GM21825 (cell line): ENCODE data around the gene AHI1.
"Not testable (repeated sequence)": the region's sequence is repeated elsewhere in the genome, so short reads cannot be mapped to it uniquely, and the experiment has no call there.

Experiments
- ATAC-seq: cut with Tn5 transposase; IDR thresholded peaks from one replicate; pipeline ENCODE4 v1.9.1; 2021; ENCODE audit warnings: mild to moderate bottlenecking, moderate library complexity; ENCODE audit not compliant: unreplicated experiment

The AHI1 gene

DNA sequence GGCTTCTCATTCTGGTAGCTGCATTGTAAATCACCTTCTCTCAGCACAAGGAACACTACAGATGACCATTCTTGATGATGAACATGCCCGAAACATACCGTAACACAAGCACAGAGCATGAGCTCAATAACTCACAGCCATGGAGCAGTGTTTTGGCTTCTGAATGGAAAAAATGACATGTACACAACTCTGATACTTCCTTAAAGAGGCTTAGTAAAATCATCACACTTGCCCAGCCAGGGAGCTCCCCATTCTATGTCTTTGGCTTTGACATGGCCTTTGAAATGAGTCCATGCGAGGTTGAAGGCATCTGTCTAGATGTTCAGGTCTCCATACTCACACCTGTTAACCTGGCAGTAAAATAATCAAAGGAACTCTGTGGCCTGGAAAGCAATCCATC lies 228.8 kb downstream of the AHI1 start:
- no peak for ATAC-seq

DNA sequence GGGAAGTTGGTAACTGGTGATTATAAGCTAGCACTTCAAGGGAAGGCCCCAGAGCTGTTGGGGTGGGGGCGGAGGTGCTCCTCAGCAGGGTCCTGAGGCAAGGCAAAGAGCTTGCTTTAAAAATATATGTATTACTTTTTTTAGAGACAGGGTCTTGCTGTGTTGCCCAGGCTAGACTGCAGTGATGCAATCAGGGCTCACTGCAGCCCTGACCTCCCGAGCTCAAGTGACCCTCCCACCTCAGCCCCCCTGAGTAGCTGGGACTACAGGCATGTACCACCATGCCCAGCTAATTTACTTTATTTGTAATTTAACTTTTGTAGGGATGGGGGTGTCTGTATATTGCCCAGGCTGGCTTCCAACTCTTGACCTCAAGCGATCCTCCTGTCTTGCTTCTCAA lies 229.3 kb downstream of the AHI1 start:
- no peak for ATAC-seq

DNA sequence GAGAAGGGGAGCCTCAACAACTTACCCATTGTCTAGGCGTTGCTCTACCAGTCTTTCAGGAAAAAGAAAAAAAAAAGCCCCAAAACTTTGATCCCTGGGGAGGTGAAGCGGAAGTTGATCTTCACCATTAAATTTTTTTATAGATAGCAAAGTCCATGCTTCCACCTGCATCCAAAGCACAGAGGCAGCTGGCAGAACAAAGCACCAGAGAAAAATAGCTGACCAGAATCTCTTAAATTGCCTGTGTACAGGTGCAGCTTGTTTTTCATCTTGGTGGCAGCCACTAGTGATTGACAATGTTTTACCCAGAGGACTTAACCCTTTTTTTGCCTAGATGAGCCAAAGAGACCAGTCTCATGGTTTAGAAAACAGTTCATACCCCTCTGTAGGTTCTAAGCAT lies 230.5 kb downstream of the AHI1 start:
- no peak for ATAC-seq

DNA sequence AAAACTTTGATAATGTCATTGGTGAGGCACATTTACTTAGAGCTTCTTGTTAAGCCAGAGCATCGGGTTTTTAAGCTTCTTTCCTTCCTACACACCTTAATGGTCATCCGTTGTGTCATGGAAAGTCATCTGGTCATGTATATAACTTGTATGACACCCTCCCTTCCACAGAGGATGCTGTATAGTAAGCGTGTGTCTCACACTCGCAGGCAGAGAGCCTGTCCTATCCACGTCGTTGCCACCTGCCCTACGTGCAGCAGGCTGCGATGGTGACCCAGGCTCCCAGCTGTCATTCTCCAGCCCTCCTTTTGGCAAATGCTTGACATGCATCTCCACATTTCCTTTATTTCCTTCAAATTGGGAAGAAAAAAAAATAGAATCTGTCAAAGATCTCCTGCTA lies 230.9 kb downstream of the AHI1 start:
- no peak for ATAC-seq

DNA sequence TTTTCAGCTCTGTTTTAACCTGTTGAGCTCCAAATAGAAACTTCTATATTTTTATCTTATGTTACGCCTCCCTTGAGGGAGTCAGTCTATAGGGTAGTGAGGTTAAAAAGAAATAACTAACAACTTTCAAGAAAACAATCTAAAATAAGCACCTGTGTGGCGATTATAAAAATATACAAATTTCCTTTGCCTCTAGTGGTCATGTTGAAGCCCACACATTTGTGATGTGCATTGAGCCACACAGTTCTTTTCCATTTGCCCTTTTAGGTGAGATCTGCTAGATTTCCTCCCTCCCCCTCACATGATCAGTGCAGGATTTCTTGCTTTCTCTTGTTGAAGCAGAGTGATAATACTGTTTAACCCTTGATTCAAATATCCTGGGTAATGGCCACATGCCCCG lies 232.3 kb downstream of the AHI1 start:
- no peak for ATAC-seq

DNA sequence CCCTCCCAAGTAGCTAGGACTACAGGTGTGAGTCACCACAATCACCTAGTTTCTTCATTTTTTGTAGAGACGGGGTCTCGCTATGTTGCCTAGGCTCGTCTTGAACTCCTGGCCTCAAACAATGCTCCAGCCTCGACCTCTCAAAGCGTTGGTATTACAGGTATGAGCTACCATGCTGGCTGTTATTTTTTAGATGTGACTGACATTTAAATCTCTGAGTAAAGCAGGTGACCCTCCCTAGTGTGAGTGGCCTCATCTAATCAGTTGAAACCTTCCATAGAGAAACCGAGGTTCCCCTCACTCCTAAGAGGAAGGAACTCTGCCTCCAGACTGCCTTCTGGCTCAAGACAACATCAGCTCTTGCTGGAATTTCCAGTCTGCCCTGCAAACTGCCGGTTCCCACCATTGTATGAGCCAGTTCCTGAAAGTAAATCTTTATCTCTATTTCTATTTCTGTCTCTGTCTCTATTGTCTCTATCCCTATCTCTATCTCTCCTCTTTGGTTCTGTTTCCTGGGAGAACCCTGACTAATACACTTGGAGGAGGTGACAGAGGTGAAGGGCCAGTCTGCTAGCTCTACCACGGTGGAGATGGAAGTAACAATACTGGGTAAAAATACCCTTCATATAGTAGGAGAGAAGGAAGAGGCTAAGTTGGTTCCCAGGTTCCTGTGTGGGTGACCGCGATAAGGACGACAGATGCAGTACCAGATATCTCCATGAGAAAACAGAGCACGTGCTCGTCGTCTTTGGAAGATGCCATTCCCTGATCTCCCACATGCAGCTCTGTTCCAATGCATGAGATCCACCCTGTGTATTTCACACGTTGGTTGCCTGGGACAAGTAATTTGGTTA lies 235.4 kb downstream of the AHI1 start:
- no peak for ATAC-seq

DNA sequence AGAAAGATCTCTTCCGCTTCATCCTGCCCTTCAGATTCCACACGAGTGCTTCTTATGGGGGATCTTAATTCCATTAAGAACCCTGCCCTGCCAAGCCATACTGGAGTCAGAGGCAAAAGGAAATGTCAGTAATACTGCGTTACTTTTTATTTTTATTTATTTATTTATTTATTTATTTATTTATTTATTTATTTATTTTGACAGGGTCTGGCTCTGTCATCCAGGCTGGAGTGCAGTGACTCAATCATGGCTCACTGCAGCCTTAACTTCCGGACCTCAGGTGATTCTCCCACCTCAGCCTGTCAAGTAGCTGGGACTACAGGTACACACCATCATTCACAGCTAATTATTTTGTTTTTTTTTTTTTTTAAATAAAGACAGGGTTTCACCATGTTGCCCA lies 236.9 kb downstream of the AHI1 start:
- no peak for ATAC-seq

DNA sequence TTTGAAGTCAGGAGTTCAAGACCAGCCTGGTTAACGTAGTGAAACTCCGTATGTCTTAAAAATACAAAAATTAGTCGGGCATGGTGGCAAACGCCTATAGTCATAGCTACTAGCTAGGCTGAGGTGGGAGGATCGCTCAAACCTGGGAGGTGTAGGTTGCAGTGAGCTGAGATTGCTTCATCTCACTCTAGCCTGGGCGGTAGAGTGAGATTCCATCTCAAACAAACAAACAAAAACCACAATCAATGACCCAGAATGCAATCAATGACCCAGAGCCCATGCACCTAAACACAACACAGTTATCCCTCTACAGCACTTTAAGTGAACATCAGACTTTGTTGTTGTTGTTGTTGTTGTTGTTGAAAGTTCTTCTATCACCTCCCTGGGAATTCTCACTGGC lies 238.6 kb downstream of the AHI1 start:
- no peak for ATAC-seq

DNA sequence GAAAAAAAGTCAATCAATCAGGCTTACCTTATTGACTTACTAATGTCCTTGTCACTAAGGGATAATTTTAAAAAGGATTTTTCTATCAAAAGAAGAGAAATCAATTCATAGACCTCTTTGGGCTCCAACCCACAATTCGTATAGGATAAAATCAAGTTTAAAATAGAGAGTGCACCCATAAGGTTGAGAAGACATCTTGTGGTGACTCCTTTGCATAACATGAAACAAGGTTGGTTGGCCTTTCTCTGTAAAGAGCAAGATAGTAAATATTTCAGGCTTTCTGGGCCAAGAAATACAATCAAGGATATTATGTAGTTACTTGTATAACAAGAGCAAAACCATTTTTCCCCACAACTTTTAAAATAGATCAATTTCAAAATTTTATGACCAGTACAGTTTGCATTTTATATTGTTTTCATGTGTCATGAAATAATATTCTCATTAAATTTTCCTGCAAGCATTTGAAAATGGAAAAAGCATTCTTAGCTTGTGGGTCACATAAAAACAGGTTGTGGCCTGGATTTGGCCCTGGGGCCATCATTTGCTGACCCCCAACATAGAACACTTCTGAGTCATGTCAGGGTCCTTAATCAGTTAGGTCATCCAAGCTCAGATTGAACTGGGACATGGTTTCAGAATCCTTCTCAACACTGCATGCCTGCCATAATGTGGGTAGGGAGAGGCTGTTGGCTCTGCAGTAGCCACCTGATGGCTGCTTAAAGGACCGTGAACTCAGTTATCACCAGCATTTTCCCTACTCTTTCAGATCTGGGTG lies 239.7 kb downstream of the AHI1 start:
- ATAC-seq, result no peak

DNA sequence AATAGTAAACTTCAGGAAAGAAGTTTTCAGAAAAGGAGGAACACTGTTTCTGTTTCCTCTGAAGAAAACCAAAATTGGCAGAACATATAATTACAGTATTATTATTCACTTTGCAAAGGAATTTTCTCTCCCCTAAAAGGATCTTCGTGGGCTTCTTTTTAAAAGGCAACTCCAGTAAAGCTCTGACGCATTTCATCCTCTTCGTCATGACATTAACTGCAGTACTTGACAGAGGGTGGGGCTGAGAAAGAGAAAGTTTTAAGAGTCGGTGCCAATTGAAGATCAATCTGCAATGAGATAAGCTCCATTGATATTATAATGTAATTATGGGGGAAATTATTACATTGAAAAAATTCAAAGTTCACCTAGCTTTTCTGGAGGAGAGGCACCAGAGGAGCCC lies 240.7 kb downstream of the AHI1 start:
- no peak for ATAC-seq

DNA sequence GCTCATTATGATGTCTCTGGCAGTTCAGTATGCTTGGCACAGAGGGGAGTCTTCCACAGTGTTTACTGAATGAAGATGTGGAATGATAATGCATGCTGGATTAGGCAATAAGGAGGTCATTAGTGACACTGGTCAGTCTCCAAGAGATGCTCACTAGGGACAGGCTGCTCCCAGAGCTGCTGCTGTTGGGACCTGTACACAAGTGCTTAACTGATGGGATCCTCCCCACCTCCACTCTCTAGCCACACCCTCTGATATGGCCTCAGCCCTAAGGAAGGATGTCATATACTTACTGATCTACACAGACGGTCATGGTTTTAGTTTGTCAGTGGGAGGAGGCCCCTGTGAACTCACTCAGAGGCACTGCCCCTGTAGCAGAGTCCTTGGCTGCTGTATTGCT lies 243.1 kb downstream of the AHI1 start:
- ATAC-seq, result no peak

DNA sequence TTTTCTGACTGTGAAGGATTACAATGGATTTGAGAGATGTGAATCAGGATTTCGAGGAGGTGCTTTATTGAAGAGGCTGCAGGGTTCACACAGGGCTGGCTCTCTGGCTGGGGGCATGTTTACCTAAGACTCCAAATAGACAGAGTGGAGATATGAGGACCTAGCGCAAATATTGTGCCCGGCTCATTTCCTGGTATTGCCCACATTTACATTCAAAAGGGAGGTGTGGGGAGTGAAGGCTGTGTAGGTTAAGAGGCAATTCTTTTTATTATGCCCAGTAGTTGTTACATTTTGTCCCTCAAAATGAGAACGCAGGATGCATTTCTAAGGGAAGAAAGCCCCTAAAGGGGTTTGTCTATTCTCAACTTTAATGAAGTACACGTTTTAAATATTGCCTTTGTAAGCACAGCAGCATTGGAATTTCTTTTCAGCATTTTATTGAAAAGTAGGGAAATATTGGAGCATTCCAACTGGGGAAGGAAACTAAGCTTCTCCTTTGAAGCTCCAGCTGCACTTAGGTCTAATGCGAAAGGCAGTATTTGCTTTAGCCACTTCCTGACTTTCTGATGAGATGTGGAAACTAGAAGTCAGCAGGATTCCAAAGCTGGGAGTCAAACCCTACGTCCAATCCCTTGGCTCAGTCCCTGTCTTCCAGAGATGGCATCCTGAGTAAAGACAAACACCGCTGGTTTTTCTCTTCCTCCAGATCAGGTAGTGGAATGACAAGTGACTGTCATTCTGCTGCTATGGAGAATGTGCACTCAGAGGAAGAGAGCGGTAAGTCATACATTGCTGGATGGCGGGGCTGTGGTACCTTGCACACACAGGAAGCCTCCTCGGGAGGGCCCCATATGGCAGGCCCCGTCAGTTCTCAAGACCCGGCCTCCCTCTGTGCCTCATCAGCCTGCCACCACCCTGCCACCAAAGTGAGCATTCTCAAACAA lies 245.8 kb downstream of the AHI1 start:
- no peak for ATAC-seq

DNA sequence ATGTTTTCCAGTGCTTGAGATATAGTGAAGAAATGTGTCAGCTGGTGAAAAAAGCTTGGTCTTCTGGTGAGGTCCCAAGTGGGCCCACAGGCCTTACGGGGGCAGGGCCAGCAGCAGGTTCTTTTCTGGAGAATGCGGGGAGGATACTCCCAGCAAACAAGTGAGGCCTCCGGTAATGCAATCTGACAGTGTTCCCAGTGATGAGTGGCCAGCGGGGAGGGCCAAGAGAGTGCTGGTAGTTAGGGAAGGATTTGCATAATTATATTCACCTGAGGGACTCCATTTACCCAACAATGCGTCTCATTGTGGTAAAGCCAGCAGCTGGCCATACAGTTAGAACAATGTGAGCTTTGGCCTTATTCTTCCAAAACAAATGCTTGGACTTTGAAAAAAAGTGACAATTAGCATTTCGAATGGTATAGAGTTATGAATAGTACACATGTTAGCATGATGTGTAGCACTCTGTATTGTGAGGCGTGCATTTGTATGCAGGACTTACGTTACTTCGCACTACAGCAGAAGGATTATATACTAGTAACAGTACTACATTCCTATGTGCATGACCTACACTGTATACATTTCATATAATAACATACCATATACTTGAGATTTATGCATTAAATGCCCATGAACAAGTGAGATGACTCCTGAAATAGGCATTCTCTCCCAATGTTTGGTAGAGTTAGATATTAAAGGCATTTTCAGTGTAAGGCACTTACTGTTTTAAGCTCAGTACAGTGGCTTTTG lies 246.6 kb downstream of the AHI1 start:
- ATAC-seq, result no peak

DNA sequence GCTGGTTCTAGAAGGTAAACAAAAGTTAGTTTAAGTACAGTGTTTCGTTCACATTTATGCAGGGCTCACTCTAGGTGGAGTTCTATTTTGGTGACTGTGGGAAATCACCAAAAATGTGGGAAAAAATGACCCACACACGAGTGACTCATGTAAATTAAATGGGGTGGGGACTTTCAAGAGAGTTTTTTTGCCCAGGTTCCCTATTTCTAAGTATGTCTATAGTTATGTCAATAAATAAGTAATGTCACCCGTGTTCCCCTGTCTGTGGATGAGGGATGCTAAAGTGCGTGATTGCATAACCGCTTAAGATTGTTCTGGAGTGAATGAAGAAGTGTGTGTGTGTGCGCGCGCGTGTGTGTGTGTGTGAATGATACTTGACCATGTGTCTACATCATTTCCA lies 247.3 kb downstream of the AHI1 start:
- no peak for ATAC-seq

DNA sequence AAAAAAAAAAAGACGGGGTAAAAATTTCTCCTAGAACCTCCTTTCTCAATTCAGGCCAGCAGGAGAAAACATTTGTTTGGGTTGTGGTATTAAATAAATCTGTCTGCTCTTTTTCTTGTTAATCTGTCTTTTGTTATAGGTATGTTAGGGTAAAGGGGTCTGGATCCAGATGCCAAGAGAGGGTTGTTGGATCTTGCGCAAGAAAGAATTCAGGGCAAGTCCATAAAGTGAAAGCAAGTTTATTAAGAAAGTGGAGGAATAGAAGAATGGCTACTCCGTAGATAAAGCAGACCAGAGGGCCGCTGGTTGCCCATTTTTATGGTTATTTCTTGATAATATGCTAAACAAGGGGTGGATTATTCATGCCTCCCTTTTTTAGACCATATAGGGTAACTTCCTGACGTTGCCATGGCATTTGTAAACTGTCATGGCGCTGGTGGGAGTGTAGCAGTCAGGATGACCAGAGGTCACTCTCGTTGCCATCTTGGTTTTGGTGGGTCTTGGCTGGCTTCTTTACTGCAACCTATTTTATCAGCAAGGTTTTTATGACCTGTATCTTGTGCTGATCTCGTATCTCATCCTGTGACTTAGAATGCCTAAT lies 251.0 kb downstream of the AHI1 start:
- not testable (repeated sequence) for ATAC-seq

DNA sequence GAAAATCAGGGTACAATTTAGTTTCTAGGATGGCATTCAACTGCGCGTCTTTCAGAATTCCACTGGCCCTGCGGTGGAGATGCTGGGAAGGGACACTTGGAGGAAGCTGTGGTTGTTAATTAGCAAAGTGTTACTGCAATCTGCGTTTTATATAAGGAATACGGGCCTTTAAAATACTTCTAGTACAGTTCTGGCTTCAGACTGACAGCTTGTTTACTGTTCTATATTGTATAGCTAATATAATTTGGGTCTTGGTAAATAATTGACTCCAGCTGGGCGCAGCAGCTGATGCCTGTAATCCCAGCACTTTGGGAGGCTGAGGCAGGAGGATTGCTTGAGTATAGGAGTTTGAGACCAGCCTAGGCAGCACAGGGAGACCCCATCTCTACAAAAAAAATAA lies 252.7 kb downstream of the AHI1 start:
- ATAC-seq, result no peak

DNA sequence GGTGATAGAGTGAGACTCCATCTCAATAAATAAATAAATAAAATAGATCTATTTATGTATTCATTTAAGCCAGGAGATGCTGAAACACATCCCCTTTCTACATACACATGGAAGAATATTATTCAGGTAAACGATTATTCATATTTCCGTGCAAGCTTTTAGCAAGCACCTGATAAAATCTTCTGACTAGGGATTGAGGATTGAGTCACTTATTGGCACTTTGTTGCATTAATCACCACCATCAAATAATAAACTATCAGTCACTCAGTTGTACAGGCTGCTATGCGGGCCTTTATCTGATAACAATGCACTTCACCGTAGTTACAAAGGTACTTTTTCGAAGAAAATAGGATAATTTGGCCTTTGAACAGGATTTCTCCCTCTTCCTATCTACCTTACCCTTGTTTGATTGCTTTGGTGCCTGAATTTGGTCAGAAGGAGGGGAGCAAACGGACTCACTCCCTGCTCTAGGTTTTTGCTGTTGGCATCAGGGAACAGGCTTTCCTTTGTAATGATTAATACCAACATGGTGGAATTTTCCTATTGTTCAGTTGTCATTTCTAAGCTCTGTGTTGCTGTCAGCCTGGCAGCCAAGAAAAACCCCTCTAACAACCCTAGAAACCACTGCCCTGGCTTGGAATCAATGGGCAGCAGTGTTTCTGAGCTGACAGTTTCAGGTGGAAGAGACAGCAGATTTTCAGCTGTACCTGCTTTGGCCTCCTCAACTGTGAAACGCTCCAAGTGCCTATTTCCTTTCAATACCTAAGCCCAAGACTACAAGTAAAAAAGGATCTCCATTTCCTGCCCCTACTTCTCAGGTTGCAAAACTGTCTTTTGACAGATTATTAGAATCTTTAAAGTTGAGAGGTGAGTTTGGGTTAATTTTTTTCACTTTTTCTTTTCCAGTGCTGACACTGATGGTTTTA lies 253.4 kb downstream of the AHI1 start:
- no peak for ATAC-seq

DNA sequence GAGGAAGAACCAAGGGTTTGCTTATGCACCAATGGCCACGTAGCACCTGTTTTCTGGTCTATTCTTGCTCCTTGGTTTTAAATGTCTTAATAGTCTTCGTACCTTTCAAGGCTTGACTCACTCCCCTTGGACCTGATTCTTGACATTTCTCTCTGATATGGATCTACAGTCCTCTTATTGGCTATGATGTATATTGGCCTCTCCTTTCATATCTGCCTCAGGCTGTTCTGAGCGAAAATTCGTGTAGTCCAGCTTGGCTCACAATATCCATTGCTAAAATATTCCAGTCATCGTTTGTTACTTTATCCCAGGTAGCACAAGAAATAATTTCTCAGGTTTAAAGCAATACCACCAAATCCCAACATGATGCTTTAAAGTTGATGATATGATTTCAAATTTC lies 256.8 kb downstream of the AHI1 start:
- ATAC-seq, result no peak

DNA sequence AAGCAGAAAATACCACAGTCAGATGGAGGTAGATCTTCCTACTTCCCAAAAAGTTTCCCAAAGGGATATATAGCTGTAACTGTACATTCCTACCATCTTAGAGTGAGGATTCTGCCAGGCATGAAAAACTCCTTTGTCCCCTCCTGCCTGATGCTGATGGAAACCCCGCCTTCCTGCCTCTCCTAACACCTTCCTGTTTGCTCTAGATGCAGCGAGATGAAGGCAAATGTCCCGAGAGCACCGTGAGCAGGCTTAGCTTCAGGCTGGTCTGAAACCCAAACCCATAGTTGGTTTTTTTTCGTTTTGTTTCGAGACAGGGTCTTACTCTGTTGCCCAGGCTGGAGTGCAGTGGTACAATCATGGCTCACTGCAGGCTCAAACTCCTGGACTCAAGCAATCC lies 260.8 kb downstream of the AHI1 start:
- no peak for ATAC-seq
